Measurements from ENCODE around the gene EIF2B2.
A peak's percentile ranks its signal among the peaks of the same experiment; 100 is the strongest.

Gene EIF2B2

GRCh38 chr14:75002392-75003249, at the start of gene EIF2B2:
TSS of gene EIF2B2 (plus strand) at chr14:75002921. CDS start at chr14:75002991, 70 bp downstream.
- DNase-seq (ENCODE audit: low read depth in 3 of 3, low spot score in 1 of 3), result peak; percentile 96 to 97 (median 96)

GRCh38 chr14:74953686-74954085, 49.0 kb upstream of the EIF2B2 start:
- no peak for DNase-seq (ENCODE audit: low read depth in 3 of 3, low spot score in 1 of 3)

GRCh38 chr14:74954232-74954946, 48.3 kb upstream of the EIF2B2 start:
- no peak for DNase-seq (ENCODE audit: low read depth in 3 of 3, low spot score in 1 of 3)

GRCh38 chr14:74954947-74955228, 47.8 kb upstream of the EIF2B2 start:
- no peak for DNase-seq (ENCODE audit: low read depth in 3 of 3, low spot score in 1 of 3)

- no peak for DNase-seq (ENCODE audit: low read depth in 3 of 3, low spot score in 1 of 3)
Measured at GRCh38 chr14:74955229-74956026, 47.3 kb upstream of the EIF2B2 start, which contains the start of gene PGF. TSS of gene PGF (minus strand) at chr14:74955597. CDS start at chr14:74955242, 355 bp downstream.

- DNase-seq (ENCODE audit: low read depth in 3 of 3, low spot score in 1 of 3), result no peak
Measured at GRCh38 chr14:74956027-74956279, 46.8 kb upstream of the EIF2B2 start.

GRCh38 chr14:74956280-74957072, 46.2 kb upstream of the EIF2B2 start:
- no peak for DNase-seq (ENCODE audit: low read depth in 3 of 3, low spot score in 1 of 3)

- no peak for DNase-seq (ENCODE audit: low read depth in 3 of 3, low spot score in 1 of 3)
Measured at GRCh38 chr14:74959596-74960180, 43.0 kb upstream of the EIF2B2 start.

- DNase-seq (ENCODE audit: low read depth in 3 of 3, low spot score in 1 of 3), result no peak
Measured at GRCh38 chr14:74960736-74961135, 42.0 kb upstream of the EIF2B2 start.

GRCh38 chr14:74961238-74961911, 41.3 kb upstream of the EIF2B2 start:
- DNase-seq (ENCODE audit: low read depth in 3 of 3, low spot score in 1 of 3), result no peak

GRCh38 chr14:74962046-74962445, 40.7 kb upstream of the EIF2B2 start:
- no peak for DNase-seq (ENCODE audit: low read depth in 3 of 3, low spot score in 1 of 3)

- no peak for DNase-seq (ENCODE audit: low read depth in 3 of 3, low spot score in 1 of 3)
Measured at GRCh38 chr14:74962493-74962892, 40.2 kb upstream of the EIF2B2 start.

GRCh38 chr14:74963178-74963704, 39.5 kb upstream of the EIF2B2 start:
- DNase-seq (ENCODE audit: low read depth in 3 of 3, low spot score in 1 of 3), result no peak

- DNase-seq (ENCODE audit: low read depth in 3 of 3, low spot score in 1 of 3), result no peak
Measured at GRCh38 chr14:74963705-74964271, 38.9 kb upstream of the EIF2B2 start.

GRCh38 chr14:74964787-74965485, 37.8 kb upstream of the EIF2B2 start:
- no peak for DNase-seq (ENCODE audit: low read depth in 3 of 3, low spot score in 1 of 3)

GRCh38 chr14:74965486-74966153, 37.1 kb upstream of the EIF2B2 start:
- DNase-seq (ENCODE audit: low read depth in 3 of 3, low spot score in 1 of 3), result no peak

- DNase-seq (ENCODE audit: low read depth in 3 of 3, low spot score in 1 of 3), result no peak
Measured at GRCh38 chr14:74968811-74969210, 33.9 kb upstream of the EIF2B2 start.

GRCh38 chr14:74973003-74973653, 29.6 kb upstream of the EIF2B2 start:
- no peak for DNase-seq (ENCODE audit: low read depth in 3 of 3, low spot score in 1 of 3)

All from stimulated activated CD4-positive, alpha-beta T cell treated with anti-CD3 and anti-CD28 coated beads, TNF-alpha, amount 100 ng/mL, for 1 hour (primary cell).